Stimulated activated CD8-positive, alpha-beta memory T cell treated with anti-CD3 and anti-CD28 coated beads, Interleukin-7, amount 100 ng/mL, for 4 hours (primary cell): ENCODE measurements around the gene TTLL9.
"Not testable (repeated sequence)": the region's sequence is repeated elsewhere in the genome, so short reads cannot be mapped to it uniquely, and the experiment has no call there.

ENCODE experiments used
- DNase-seq, 2 donors: peaks; one replicate each; pipeline ENCODE4 v3.0.0-alpha.2; 2020; ENCODE audit warnings: low read depth in 2 of 2

Gene TTLL9, protein sequence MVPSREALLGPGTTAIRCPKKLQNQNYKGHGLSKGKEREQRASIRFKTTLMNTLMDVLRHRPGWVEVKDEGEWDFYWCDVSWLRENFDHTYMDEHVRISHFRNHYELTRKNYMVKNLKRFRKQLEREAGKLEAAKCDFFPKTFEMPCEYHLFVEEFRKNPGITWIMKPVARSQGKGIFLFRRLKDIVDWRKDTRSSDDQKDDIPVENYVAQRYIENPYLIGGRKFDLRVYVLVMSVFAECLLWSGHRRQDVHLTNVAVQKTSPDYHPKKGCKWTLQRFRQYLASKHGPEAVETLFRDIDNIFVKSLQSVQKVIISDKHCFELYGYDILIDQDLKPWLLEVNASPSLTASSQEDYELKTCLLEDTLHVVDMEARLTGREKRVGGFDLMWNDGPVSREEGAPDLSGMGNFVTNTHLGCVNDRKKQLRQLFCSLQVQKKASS

DNA sequence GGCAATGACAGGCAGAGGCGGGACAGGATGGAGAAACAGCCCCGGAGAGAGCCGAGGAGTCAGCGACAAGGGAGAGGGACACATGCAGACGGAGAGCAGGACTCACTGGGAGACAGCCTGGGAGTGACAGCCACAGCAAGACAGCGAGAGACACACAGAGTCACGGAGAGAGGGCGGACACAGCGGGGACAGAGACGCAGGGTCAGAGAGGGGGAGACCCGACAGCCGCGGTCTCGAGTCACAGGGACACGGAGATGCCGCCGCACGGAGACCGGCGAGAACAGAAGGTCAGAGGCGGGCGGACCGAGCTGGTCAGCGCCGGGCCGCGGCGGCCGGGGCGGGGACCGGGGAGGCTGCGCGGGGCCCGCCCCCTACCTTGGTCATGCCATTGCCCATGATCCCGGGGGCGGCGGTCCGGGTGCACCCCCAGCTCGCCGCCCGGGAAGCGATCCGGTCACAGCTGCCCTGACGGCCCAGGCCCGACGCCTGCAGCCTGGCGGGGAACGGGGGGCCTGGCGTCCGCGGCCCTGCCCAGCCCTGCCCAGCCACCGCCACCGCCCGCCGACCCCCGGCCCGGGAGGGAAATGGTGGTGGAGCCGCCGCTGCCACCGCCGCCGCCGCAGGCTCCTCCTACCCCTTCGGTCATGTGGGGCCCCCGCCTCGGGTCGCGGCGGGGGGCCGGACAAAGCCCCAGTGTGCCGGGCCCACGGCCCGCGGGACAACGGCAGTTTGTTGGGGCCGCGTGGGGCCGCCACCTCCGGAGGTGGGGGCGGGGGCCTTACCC lies at the start of gene TTLL9, which contains the start of gene DUSP15:
Gene TTLL9 (plus strand): TSS at position 693 of the 784 bp plus-strand sequence. CDS start 493 bp downstream, outside the sequence.
Gene DUSP15 (minus strand): TSS at position 586 of the 784 bp plus-strand sequence. CDS start 190 bp downstream, at position 396.
- no peak for DNase-seq

DNA sequence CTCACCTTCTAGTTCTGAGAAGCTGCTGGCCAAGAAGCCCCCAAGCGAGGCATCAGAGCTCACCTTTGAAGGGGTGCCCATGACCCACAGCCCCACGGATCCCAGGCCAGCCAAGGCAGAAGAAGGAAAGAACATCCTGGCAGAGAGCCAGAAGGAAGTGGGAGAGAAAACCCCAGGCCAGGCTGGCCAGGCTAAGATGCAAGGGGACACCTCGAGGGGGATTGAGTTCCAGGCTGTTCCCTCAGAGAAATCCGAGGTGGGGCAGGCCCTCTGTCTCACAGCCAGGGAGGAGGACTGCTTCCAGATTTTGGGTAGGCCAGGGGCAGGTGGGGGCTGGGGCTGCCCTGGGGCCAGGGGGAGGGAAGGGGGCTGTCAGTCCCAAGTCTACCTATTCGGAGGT lies 49.0 kb upstream of the TTLL9 start:
- DNase-seq, result no peak

DNA sequence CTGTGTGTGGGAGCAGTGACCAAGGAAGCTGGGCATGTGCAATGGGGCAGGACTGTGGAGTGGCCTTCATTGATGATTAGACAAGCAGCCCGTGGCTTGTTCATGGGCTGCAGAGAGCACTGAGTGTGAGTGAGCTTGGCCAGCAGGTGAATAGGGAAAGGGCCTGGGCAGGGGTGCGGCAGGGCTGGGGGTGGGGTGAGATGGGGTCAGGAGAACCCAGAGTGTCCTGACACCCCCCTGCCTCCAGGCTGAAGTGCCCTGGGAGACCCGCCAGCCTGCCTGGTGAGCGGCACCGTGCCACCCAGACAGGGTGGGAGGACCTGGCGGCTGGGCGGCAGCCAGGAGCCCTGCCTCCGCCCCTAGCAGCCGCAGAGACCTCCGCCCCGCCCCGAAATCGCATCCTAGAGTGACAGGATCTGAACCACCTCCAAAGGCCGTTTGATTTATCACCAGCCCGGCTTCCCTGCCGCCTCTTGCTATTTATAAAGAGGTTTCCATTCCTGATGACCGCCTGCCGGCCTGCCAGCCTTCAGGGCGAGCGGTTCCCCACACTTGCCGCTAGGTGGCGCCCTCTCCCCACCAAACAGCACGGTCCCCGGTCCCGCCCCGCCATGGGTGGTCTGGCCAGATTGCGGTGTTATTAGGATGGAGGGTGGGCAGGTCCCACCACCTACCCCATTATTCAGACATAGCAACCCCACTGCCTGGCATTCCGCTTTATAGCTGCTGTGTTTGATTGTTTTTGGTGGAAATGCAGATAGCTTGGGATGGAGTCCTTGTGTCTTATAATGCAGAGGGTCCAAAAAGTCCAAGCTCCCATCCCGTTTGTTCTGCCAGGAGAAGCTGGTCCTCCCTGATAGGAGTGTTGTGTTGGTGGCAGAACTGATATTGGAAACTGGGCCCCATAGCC lies 47.8 kb upstream of the TTLL9 start:
- peak; percentile 46 to 57 for DNase-seq

DNA sequence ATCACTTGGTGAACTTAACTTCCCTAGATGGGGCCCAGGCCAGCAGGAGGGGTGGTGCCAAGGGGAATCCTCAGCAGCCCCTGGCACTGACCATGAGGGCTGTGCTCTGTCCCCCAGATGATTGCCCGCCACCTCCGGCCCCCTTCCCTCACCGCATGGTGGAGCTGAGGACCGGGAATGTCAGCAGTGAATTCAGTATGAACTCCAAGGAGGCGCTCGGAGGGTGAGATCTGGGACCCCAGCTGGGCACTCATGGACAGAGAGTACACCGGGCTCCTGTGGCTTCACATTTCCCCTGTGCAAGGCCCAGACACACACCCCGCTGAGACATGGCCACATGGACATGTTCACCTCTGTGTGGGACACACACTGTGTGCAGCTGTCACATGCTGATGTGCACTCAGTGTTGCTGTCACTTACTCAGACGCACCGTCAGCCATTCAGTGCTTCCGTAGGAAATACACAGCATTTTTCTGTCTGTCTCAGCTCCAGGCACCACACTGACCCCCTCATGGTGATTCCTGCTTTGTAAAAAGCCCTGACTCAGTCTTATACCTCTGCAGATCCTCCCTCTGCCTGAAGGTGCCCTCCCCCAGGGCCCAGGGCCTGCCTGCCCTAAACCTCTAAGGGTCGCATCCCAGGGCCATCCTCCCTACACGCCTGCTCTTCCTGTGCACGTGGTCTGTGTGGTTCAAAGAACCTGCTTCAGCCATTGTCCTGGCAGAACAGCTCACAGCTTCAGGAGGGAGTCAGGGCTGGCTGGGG lies 46.9 kb upstream of the TTLL9 start:
- DNase-seq, result no peak

DNA sequence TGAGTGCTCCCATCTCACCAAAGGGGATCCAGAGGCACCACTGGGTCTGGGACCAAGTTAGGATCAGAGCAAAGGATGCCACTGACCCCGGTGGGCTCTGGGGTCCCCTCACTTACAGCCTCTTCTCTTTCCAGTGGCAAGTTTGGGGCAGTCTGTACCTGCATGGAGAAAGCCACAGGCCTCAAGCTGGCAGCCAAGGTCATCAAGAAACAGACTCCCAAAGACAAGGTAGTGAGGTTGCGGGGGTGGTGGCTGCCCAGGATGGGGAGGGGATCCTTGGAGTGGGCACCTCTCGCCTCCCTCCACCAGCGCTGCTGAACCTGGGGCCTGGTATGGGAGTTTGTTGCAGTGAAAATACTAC lies 46.3 kb upstream of the TTLL9 start:
- no peak for DNase-seq

DNA sequence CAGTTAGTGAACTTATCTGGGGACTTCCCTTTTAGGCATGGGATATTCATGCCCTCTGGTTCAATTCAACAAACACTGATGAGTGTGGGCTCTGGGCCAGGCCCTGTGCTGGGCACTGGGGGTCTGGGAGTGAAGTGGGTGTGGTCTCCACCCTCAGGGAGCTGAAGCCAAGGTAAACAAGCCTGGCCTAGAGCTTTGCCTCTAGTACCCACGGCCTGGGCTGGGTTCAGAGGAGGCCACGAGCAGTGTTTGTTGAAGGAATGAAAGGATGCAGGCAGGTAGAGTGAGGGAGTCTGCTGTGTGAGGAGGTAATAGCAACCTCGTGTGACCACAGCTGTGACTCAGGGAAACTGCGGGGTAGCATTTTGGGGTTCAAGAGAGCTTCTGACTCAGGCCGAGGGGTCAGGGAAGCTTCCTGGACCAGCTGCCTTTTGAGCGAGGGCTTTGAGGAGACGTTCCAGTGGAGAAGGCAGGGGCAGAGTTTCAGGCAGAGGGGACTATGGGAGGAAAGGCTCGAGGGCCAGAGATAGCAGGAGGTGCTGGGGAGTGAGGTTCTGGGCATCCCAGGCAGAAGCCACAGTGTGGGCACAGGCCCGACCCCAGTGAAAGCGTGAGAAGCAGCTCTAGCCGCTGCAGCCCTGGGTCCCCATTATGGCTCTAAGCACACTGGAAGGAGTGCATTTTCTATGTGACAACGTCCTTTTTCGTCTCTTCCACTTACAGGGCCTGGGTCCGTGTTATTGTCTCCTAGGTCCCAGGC lies 45.7 kb upstream of the TTLL9 start:
- no peak for DNase-seq

DNA sequence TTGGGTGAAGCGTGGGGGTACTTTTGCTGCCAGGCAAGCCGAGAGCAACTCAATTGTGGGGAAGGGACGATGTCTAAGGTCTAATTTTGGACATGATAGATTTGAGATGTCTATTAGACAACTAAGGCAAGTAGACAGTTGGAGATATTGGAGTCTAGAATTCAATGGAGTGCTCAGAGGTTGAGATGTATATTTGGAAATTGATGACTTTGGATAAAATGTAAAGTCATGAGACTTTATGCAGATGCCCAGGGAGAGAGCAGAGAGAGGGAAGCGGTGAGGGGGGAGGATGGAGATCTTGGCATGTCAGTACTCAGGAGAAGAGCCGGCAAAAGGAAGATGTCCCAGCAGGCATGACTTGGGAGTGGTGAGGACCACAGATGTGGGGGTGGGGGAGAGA lies 44.4 kb upstream of the TTLL9 start:
- no peak for DNase-seq

DNA sequence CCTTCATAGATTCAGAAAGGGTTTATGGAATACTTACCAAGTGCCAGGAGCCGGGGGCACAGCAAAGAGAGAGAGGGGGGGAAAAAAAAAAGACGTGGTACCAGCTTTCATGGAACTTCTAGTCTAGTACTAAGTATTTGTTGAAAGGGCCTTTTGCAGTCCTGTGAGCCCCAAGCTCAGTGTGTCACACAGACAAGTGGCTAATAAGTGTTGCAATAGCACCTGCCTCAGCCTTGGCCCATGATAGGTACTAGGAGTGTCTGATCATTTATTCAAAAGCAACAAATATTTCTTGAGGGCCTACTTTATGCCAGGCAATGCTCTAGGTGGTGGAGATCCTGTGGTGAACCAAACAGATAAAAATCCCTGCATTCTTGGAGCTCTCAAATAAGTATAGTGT lies 43.4 kb upstream of the TTLL9 start:
- no peak for DNase-seq

DNA sequence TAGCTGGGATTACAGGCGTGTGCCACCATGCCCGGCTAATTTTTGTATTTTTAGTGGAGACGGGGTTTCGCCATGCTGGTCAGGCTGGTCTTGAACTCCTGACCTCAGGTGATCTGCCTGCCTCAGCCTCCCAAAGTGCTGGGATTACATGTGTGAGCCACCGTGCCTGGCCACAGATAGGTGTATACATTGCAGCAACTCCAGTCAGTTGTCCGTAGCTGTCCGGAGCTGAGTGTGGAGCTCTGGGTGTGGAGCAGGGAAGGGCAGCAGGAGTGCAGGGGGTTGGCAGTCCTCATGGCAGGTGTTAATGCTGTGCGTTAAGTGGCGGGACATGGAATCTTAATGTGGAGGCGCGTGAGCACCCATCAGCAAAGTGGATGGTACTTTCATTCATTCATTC lies 42.4 kb upstream of the TTLL9 start:
- not testable (repeated sequence) for DNase-seq

DNA sequence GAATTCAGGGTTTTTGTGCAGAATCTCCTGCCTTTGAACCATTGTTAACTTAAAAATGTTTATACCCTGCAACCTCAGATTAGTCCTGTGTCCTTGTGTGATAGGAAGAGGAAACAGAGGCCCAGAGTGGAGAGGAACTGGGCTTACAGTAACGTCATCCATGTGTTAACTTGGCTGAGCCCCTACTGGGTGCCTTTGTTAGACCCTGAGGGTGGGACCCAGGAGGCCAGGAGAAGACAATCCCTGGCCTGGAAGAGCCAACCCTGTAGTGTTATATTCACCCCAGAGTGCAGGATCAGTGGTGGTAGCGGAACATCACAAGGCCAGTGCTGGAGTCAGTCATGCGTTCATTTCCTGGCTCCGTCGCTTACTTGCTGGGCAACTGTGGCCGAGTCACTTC lies 40.7 kb upstream of the TTLL9 start:
- no peak for DNase-seq

DNA sequence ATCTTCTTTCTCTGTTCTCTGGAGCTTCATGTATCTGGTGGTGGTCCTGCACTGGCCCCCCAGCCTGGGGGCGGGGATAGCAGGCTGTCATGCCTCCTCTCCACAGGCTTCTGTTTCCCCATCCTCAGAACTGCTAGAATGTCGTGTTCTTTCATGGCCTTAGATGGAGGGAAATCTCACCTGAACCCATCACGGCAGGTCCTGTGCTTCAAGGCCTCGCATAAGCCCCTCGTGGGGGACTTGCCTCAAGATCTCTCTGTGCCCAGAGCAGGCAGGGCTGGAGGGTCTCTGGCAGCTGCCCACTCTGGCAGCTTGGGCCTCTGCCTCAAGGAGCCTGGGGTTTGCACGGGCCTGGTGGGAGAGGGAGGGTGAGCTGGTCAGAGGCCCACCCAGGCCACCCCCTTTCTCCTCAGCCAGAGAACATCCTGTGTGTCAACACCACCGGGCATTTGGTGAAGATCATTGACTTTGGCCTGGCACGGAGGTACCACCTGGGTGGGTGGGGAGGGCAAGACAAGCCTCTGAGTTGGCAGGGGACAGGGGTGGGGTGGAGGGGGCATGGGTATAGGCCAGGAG lies 39.9 kb upstream of the TTLL9 start:
- DNase-seq, result no peak

DNA sequence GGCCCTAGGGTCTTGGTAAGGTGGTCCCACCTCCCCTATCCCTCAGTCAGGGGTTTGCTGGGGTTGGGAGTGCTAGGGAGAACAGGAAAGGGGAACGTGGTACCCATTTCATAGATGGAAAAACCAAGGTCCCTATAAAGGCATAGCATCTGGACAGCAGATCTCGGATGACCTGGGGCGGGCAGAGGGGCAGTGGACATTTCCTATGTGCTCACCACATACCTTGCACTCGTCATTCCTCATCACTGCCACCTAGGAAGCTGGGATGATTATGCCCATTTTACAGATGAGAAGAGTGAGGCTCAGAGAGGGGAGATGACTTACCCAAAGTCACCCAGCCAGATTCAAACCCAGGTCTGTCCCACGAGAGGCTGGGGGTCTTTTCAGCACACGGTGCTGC lies 39.2 kb upstream of the TTLL9 start:
- DNase-seq, result no peak

DNA sequence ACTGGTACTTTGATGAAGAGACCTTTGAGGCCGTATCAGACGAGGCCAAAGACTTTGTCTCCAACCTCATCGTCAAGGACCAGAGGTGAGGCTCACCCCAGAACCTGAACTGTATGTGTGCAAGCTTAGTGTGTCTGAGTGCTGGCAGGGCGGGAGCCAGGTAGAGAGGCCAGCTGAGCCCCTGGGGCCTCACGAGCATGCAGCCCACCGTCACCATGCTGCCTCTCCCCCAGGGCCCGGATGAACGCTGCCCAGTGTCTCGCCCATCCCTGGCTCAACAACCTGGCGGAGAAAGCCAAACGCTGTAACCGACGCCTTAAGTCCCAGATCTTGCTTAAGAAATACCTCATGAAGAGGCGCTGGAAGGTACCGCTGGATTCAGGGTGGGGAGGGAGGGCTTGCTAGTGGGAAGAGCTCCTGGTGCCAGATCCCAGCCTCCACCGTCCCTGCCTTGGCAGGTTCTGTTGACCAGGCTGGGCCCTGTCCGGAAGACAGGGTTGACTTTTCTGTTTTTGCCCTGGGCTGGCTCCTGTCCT lies 38.6 kb upstream of the TTLL9 start:
- no peak for DNase-seq

DNA sequence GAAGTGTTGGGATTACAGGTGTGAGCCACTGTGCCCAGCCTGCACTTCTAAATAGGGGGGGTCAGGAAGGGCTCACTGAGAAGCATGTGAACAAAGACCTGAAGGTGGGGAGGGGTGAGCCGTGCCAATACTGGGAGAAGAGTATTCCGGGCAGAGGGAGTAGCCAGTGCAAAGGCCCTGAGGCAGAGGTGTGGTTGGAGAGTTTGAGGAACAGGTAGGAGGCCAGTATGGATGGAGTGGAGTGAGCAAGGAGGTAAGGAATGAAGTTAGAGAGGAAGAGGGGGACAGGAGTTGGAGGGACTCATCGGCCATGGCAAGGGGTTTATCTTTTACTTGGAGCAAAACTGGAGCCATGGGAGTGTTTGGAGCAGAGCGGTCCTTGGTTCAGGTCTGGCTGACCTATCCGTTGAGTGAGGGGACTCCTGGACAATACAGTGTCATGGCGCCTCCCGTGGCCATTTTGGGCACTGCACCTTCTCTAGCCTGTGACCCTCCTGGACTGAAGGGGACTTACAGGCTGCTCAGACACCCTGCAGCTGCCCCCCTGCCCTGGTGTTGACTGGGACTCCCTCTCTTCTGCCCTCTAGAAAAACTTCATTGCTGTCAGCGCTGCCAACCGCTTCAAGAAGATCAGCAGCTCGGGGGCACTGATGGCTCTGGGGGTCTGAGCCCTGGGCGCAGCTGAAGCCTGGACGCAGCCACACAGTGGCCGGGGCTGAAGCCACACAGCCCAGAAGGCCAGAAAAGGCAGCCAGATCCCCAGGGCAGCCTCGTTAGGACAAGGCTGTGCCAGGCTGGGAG lies 37.1 kb upstream of the TTLL9 start:
- peak; percentile 26 to 28 for DNase-seq

DNA sequence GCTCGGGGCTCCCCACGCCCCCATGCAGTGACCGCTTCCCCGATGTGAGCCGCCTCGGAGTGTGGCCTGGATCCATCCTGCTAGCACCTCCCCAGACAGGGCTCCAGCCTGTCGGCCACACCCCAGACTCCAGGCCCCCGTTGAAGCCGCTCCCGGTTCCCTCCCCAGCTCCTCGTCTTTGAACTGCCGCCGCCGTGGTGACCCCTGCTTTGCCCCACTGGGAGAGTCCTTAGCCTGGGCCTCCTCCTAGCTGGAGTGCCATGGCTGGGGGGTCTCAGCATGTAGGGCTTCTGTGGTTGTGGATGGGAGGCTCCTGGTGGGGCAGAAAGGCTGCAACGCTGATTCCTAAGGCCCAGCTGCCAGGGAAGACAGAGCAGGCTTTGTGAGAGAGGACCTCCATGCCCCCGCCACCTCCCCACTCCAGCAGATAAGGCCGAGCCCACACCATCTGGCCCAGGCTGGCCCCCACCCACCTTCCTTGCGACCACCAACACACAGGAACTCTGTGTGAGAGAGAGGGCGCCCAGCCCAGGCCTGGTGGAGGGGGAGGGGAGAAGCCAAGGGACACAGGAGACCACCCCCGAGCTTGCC lies 36.4 kb upstream of the TTLL9 start:
- DNase-seq, result no peak

DNA sequence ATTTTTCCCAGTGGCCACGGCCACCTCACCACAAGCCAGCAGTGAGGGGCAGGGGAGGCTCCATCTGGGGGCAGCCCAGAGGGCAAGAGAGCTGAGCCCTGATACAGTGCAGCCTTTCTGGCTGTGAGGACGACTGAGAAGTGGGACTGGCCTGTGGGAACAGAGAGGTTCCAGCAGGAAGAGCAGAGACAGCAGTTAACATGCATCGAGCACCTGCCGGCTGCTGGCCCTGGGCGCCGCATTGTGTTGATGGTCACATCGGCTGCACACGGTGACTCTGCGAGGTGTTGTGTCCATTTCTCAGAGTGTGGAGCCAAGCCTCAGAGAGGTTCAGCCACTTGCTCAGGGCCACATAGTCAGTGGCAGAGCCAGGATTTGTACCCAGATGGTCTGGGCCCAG lies 34.9 kb upstream of the TTLL9 start:
- no peak for DNase-seq

DNA sequence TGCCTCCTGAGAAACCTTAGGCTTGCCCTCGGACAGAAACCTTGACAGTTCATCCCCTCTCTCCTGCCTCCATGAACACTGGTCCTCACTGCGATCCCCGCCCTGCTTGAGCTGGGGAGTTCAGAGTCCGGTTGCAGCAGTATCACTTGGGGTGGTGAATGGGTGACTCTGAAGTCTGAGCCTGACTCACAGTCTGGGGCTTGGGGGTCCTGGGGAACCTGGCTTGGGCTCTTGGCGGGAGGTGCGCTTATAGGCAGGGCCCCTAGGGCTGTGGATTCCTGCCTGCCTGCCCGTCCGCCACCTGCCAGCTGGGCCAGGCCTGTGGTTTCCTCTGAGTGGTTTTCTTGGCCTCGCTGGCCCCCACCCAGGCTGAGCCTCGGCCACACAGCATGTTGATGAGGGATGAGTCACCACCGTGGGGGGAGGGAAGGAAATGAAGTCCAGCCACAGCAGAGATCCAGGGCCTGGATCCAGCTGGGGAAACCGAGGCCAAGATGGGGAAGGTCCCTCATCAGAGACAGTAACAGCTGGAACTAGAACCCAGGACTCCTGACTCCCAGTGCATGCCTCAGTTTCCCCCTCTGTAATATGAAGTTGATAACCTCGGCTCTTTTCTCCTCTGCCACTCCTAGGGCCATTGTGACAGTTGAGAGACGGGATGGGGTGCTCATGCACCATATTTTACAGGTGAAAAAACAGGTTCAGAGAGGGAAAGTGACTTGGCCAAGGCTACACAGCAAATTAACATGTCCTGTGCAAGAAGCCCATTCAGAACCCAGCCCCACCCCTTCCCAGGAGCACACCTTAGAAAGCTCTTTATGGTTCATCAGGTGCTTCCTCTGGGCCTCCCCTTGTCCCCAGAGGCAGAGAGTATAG lies 34.2 kb upstream of the TTLL9 start:
- DNase-seq, result peak in 1 of 2 donors; percentile 5
